ENCODE measurements around the gene ATMIN. TPM values are rescaled to one million over a fixed set of nuclear protein-coding genes. Genes with fewer than 3 reads are reported as not detected.

ATMIN gene
- total and polyA plus RNA-seq, 2 of the 13 experiments (the other 11 are each of a cell fraction or from before 2014, with no cell fraction given): 34.6 to 60.4 TPM

DNA sequence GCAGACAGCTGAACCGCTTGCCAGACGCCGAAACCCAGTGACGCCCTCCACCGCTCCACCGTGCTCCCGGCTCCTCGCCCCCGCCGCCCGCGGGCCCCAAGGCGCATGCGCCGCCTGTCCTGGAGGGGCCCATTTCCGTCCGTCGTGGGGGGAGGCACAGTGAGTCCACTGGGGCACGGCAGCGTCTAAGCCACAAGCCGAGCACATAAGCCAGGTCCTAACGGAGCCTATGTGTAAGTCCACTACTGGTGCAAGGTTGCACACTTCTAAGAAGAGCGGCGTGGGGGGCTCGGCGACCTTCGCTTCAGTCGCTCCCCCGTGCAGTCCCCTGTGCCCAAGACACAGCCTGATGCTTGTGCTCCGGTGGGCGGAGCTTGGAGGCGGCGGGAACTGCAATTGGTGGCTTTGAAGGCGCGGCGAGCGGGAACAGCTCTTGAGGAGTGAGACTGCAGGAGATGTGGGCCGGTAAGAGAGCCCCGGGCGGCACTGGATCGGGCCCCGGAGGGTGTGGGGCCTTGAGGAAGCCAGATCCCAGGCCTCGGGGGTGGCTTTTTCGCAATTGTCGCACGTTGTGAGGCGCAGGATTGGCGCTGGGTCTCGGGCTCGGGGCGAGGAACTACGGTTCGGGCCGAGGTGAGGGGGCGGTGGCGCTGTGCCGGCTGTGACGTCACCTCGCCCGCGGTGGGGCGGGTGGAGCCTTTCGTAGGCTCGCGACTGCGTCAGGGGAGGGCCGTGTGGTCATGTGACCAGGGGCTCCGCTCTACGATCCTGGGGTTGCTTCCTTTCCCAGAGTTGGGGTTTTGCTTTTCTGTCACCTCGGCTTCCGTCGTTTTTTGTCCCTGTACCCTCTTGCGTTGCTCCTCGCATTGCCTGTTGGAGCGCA is 28.6 kb upstream of the ATMIN start, which contains the start of the genes CENPN and CMC2 (continued):
- TF ChIP-seq, protein P1, sequence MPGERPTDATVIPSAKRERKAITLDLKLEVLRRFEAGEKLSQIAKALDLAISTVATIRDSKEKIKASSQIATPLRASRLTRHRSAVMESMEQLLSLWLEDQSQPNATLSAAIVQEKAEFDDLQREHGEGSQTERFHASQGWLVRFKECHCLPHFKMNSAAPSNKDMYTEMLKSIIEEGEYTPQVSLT (CRISPR knock-in tag; IDR thresholded peaks at IDR 0.05; ENCODE audit: borderline replicate concordance, low read depth): 0 out of 2 replicates have a peak, but pooled peaks have one; percentile 80
- peak; percentile 73; the same call in 1 of the 2 replicates for TF ChIP-seq KLF15 (CRISPR knock-in tag; IDR thresholded peaks at IDR 0.05; ENCODE audit: borderline replicate concordance)
- TF ChIP-seq ZBTB2 (CRISPR knock-in tag; IDR thresholded peaks at IDR 0.05; ENCODE audit: low read depth): no peak; the same call in 1 of the 2 replicates
- TF ChIP-seq, protein P2, sequence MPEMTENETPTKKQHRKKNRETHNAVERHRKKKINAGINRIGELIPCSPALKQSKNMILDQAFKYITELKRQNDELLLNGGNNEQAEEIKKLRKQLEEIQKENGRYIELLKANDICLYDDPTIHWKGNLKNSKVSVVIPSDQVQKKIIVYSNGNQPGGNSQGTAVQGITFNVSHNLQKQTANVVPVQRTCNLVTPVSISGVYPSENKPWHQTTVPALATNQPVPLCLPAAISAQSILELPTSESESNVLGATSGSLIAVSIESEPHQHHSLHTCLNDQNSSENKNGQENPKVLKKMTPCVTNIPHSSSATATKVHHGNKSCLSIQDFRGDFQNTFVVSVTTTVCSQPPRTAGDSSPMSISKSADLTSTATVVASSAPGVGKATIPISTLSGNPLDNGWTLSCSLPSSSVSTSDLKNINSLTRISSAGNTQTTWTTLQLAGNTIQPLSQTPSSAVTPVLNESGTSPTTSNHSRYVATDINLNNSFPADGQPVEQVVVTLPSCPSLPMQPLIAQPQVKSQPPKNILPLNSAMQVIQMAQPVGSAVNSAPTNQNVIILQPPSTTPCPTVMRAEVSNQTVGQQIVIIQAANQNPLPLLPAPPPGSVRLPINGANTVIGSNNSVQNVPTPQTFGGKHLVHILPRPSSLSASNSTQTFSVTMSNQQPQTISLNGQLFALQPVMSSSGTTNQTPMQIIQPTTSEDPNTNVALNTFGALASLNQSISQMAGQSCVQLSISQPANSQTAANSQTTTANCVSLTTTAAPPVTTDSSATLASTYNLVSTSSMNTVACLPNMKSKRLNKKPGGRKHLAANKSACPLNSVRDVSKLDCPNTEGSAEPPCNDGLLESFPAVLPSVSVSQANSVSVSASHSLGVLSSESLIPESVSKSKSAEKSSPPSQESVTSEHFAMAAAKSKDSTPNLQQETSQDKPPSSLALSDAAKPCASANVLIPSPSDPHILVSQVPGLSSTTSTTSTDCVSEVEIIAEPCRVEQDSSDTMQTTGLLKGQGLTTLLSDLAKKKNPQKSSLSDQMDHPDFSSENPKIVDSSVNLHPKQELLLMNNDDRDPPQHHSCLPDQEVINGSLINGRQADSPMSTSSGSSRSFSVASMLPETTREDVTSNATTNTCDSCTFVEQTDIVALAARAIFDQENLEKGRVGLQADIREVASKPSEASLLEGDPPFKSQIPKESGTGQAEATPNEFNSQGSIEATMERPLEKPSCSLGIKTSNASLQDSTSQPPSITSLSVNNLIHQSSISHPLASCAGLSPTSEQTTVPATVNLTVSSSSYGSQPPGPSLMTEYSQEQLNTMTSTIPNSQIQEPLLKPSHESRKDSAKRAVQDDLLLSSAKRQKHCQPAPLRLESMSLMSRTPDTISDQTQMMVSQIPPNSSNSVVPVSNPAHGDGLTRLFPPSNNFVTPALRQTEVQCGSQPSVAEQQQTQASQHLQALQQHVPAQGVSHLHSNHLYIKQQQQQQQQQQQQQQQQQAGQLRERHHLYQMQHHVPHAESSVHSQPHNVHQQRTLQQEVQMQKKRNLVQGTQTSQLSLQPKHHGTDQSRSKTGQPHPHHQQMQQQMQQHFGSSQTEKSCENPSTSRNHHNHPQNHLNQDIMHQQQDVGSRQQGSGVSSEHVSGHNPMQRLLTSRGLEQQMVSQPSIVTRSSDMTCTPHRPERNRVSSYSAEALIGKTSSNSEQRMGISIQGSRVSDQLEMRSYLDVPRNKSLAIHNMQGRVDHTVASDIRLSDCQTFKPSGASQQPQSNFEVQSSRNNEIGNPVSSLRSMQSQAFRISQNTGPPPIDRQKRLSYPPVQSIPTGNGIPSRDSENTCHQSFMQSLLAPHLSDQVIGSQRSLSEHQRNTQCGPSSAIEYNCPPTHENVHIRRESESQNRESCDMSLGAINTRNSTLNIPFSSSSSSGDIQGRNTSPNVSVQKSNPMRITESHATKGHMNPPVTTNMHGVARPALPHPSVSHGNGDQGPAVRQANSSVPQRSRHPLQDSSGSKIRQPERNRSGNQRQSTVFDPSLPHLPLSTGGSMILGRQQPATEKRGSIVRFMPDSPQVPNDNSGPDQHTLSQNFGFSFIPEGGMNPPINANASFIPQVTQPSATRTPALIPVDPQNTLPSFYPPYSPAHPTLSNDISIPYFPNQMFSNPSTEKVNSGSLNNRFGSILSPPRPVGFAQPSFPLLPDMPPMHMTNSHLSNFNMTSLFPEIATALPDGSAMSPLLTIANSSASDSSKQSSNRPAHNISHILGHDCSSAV (CRISPR knock-in tag; IDR thresholded peaks at IDR 0.05; ENCODE audit: borderline replicate concordance): 0 out of 2 replicates have a peak, but pooled peaks have one; percentile 19
- TF ChIP-seq, protein P3, sequence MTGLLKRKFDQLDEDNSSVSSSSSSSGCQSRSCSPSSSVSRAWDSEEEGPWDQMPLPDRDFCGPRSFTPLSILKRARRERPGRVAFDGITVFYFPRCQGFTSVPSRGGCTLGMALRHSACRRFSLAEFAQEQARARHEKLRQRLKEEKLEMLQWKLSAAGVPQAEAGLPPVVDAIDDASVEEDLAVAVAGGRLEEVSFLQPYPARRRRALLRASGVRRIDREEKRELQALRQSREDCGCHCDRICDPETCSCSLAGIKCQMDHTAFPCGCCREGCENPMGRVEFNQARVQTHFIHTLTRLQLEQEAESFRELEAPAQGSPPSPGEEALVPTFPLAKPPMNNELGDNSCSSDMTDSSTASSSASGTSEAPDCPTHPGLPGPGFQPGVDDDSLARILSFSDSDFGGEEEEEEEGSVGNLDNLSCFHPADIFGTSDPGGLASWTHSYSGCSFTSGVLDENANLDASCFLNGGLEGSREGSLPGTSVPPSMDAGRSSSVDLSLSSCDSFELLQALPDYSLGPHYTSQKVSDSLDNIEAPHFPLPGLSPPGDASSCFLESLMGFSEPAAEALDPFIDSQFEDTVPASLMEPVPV (CRISPR knock-in tag; IDR thresholded peaks at IDR 0.05): peak; percentile 99
- peak; percentile 37; the same call in 1 of the 2 replicates for TF ChIP-seq ELF4 (CRISPR knock-in tag; IDR thresholded peaks at IDR 0.05; ENCODE audit: borderline replicate concordance)
- TF ChIP-seq ZNF878 (CRISPR knock-in tag; IDR thresholded peaks at IDR 0.05): peak; percentile 98
- peak; percentile 75 for TF ChIP-seq NKX3-1 (CRISPR knock-in tag; IDR thresholded peaks at IDR 0.05)
- no peak; the same call in 1 of the 2 replicates for TF ChIP-seq FOSL1 (CRISPR knock-in tag; IDR thresholded peaks at IDR 0.05; ENCODE audit: borderline replicate concordance)
- TF ChIP-seq, protein P4, sequence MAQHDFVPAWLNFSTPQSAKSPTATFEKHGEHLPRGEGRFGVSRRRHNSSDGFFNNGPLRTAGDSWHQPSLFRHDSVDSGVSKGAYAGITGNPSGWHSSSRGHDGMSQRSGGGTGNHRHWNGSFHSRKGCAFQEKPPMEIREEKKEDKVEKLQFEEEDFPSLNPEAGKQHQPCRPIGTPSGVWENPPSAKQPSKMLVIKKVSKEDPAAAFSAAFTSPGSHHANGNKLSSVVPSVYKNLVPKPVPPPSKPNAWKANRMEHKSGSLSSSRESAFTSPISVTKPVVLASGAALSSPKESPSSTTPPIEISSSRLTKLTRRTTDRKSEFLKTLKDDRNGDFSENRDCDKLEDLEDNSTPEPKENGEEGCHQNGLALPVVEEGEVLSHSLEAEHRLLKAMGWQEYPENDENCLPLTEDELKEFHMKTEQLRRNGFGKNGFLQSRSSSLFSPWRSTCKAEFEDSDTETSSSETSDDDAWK (CRISPR knock-in tag; IDR thresholded peaks at IDR 0.05): no peak
- no peak for TF ChIP-seq ZNF382 (CRISPR knock-in tag; IDR thresholded peaks at IDR 0.05; ENCODE audit: borderline replicate concordance)
- peak; percentile 66 for TF ChIP-seq MXD4 (CRISPR knock-in tag; IDR thresholded peaks at IDR 0.05)
- TF ChIP-seq ZNF30 (CRISPR knock-in tag; IDR thresholded peaks at IDR 0.05): no peak; the same call in 1 of the 2 replicates
